NCI-H446 (cell line): ENCODE measurements around the gene GPR17.

Experiments
- DNase-seq, 2 experiments: peaks; one replicate each; lab custom pipeline; 2025; lab: John Stamatoyannopoulos, UW

GPR17 gene

DNA sequence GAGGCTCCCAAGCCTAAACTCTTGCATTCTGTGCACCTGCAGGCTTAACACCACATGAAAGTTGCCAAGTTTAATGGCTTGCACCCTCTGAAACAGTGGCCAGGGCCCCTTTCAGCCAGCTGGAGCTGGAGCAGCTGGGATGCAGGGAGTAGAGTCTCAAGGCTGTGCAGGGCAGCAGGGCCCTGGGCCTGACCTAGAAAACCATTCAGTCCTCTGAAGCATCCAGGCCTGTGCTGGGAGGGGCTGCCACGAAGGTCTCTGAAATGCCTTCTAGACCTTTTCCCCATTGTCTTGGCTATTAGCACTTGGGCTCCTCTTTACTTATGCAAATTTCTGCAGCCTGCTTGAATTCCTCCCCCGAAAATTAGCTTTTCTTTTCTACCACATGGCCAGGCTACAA lies 44.7 kb downstream of the GPR17 start:
- DNase-seq, result no peak

GRCh38 chr2:127694986-127695385 lies 49.0 kb downstream of the GPR17 start:
- DNase-seq, result no peak

- no peak for DNase-seq
Measured at GRCh38 chr2:127695491-127696472, 49.8 kb downstream of the GPR17 start.

GRCh38 chr2:127697482-127698180 lies 51.7 kb downstream of the GPR17 start:
- no peak for DNase-seq

GRCh38 chr2:127698553-127699355 lies 52.8 kb downstream of the GPR17 start:
- no peak for DNase-seq

- no peak for DNase-seq
Measured at GRCh38 chr2:127700527-127701192, 54.7 kb downstream of the GPR17 start.

DNA sequence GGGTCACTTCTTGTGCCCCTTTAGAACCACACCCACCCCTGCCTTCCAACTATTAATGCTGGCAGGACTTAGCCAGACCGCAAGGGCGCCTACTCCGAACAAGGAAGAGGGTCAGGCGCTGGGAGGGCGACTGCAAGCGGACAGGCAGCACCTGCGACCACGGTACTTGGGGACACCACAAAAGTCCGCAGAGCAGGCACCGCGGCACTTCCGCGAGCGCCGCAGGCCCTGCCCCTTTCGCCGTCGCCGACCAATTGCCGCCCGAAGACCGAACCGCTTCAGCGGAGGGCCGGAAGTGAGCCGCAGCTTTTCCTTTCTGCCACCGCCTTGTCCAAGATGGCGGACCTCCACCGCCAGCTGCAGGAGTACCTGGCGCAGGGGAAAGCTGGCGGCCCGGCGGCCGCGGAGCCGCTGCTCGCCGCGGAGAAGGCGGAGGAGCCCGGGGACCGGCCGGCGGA lies 55.3 kb downstream of the GPR17 start, which contains the start of gene SFT2D3:
TSS of gene SFT2D3 (plus strand) at position 305 of the 458 bp plus-strand sequence. CDS start at position 337, 32 bp downstream.
- peak; percentile 55 to 91 for DNase-seq

DNA sequence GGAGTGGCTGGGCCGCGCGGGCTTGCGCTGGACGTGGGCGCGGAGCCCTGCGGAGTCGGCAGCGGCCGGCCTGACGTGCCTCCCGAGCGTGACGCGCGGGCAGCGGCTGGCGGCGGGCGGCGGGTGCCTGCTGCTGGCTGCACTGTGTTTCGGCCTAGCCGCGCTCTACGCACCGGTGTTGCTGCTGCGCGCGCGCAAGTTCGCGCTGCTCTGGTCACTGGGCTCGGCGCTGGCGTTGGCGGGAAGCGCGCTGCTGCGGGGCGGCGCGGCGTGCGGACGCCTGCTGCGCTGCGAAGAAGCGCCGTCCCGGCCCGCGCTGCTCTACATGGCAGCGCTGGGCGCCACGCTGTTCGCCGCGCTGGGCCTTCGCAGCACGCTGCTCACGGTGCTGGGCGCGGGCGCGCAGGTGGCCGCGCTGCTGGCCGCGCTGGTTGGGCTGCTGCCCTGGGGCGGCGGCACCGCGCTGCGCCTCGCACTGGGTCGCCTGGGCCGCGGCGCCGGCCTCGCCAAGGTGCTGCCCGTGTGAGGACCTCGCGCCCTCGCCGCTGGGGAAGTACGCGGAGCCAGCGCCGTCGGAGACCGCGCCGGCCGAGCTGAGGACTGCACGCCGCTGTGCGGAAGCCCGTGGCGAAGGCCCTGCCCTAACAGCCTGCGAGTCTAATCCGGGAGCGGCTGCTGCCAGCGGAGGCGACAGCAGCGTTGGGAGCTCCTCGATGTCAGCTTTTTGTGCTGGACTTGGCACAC lies 55.9 kb downstream of the GPR17 start:
- DNase-seq, result peak in 1 of 2 experiments; percentile 64
